SK-MEL-5 (cell line): ENCODE measurements around the gene UPK3B. TPM values are rescaled to one million over a fixed set of nuclear protein-coding genes. Genes with fewer than 3 reads are reported as not detected.
"Not testable (repeated sequence)": the region's sequence is repeated elsewhere in the genome, so short reads cannot be mapped to it uniquely, and the experiment has no call there.

Experiments
- DNase-seq: peaks from one replicate; pipeline ENCODE4 v3.0.0-alpha.2; 2016; ENCODE audit warnings: low read depth, low spot score
- in situ Hi-C: cut with HindIII; loops from 2 replicates; pipeline ENCODE4 v1.10.0; 2016; ENCODE audit warnings: low sequenced_read_pairs, high pct_unique_total_duplicates, low pct_unique_long_range_greater_than_20kb
- small RNA-seq, 2 experiments: library from RNA; depleted of rRNA; stranded (forward); fragments of <200 nt; gene quantifications; one replicate each; pipeline ENCODE3, GENCODE V24; 2014
- total RNA-seq: library from RNA; depleted of rRNA; stranded (reverse); fragments of >200 nt; shearing (Covaris generic); gene quantifications from 2 replicates; pipeline ENCODE4 v1.2.3, GENCODE V29; 2014; rRNA removed

UPK3B gene
- total RNA-seq, 1 experiment from 2014 or later: not detected

DNA sequence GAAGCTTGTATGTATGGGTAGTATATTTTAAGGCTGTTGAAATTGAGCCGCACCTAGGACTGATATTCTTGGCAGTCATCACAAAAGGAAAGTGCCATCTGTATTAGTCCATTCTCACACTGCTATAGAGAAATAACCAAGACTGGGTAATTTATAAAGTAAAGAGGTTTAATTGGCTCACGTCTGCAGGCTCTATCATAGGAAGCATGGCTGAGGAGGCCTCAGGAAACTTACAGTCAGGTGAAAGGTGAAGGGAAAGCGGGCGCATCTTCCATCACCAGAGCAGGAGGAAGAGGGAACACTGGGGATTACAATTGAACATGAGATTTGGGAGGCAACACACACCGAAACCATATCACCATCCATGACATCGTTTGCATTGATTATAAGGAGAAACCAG lies 41.6 kb downstream of the UPK3B start:
- in situ Hi-C loops, DNase-seq: not testable (repeated sequence)

- in situ Hi-C loops, DNase-seq: not testable (repeated sequence)
Observed at GRCh38 chr7:76559685-76560084, 49.3 kb downstream of the UPK3B start.

DNA sequence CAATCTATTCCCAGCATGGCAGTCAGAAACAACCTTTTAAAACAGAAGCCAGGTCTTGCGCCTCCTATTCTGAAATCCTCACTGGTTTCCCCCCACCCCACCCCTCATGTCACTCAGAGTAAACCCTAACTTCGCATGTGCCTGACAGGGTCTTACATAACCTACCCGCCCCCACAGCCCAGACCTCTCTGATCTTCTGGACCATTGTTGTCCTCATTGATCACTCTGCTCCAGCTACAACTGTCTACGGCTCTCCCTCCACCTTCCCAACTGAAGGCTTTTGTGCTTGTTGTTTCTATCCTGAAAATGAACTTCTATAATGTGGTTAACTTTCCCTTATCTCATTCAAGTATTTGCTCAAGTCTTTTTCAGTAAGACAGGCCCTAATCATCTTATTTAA lies 49.8 kb downstream of the UPK3B start:
- DNase-seq, in situ Hi-C loops: not testable (repeated sequence)

- in situ Hi-C loops, DNase-seq: not testable (repeated sequence)
Observed at GRCh38 chr7:76561342-76561741, 51.0 kb downstream of the UPK3B start.

DNA sequence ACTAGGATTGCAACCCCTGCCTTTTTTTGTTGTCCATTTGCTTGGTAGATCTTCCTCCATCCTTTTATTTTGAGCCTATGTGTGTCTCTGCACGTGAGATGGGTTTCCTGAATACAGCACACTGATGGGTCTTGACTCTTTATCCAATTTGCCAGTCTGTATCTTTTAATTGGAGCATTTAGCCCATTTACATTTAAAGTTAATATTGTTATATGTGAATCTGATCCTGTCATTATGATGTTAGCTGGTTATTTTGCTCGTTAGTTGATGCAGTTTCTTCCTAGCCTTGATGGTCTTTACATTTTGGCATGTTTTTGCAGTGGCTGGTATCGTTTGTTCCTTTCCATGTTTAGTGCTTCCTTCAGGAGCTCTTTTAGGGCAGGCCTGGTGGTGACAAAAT lies 54.6 kb downstream of the UPK3B start:
- DNase-seq, in situ Hi-C loops: not testable (repeated sequence)

Small RNA genes within 50 kb of the gene (small RNA-seq; reads per million reads assigned to genes)
- gene RF00019: 0 reads per million in 2 experiments

Other genes with a start within 250 kb of the UPK3B start
- 84.7 and 92.2 TPM in 2 replicates for gene HSPB1, start 207.9 kb upstream of the UPK3B start, total RNA-seq
- 69.0 and 74.5 TPM in 2 replicates for gene YWHAG, start 151.6 kb upstream of the UPK3B start, total RNA-seq
- gene SSC4D, start 100.9 kb upstream of the UPK3B start, total RNA-seq: 0.59 and 0.77 TPM in 2 replicates
- gene ZP3, start 85.6 kb upstream of the UPK3B start, total RNA-seq: 5.0 and 6.6 TPM in 2 replicates
- gene DTX2, start 48.8 kb upstream of the UPK3B start, total RNA-seq: 11.9 and 12.8 TPM in 2 replicates
- gene SPDYE16, start 32.7 kb downstream of the UPK3B start, total RNA-seq: not detected in 2 replicates
- gene POMZP3, start 116.7 kb downstream of the UPK3B start, total RNA-seq: 4.5 and 8.2 TPM in 2 replicates